ENCODE data around the gene CDH26.

Gene CDH26

DNA sequence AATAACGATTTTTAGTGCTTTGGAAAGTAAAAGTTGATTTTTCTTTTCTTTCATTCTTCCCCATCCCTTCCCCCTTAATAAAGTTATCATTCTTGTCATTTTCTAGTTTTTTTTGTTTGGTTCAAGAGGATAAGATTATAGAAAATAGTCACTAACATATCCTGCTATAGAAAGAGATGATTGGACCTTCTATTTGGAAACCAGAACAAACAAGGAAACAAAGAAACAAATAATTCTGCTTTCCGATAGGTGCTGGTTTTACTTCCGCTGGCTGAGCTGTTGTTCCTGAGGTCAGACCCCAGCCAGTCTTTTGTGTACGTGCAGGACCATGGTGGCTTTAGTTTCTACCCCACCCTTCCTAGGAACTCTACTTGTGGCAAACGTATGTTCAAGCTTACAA, at the start of gene CDH26:
Gene CDH26, plus strand, starts transcription at position 301 of the 400 bp plus-strand sequence. CDS start 304 bp downstream, outside the sequence.
- no peak for DNase-seq

DNA sequence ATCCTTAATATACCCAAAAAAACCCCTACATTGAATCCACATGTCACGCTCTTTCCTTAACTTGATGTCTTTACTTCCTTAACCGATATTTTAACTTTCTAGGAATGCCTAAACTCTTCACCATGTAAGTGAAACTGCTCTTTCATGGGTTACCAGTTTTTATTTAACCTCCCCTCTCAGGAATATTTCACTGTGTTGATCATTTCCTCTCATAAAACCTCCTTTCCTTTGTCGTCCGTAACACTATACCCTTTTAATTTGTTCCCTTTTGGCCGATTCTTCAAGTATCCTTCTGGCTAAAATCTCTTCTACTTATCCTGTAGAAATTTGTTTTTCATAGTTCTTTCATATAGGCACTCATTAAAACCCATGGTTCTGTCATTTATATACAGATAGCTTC, 49.4 kb upstream of the CDH26 start:
- no peak for DNase-seq

GRCh38 chr20:59911041-59911440, 47.2 kb upstream of the CDH26 start:
- no peak for DNase-seq

DNA sequence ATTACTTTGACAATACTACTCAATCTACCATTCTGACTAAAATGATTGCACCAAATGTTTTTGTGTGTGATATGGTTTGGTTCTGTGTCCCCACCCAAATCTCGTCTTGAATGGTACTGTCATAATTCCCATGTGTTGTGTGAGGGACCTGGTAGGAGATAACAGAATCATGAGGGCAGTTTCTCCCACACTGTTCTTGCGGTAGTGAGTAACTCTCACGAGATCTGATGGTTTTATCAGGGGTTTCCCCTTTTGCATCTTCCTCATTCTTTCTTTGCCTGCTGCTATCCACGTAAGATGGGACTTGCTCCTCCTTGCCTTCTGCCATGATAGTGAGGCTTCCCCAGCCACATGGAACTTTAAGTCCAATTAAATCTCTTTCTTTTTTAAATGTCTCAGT, 45.6 kb upstream of the CDH26 start:
- DNase-seq = no peak

DNA sequence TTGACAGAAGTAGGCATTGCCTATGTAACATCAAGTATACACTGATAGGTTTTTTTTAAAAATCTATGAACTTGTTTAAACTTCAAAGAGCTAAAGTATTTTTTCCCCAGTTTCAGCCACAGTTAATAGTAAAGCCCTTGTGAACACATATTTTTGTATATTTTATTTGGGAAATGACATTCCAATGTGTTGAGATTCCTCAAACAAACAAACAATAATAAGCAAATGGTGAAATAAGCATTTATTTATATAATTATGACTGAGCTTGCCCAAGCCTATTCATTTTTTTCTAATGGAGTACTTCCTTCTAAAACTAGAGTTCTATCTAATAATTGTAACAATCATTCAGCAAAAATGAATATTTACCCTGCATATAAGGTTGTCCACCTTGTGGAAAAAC, 37.3 kb upstream of the CDH26 start:
- DNase-seq = no peak

DNA sequence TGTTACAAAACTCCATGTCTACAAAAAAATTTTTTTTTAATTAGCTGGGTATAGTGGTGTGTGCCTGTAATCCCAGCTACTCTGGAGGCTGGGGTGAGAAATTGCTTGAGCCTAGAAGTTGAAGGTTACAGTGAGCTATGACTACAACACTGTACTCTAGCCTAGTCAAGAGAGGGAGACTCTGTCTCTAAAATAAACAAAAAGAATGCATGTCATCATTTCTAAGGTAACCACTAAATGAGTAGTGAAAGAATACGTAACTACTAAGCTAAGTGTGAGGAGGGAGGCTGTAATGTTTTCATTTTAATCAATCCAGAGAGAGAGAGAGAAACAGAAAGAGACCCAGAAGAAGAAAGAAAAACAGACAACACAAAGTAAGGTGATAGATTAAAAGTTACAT, 34.7 kb upstream of the CDH26 start:
- no peak for DNase-seq

GRCh38 chr20:59925359-59925758, 32.9 kb upstream of the CDH26 start:
- no peak for DNase-seq

GRCh38 chr20:59925899-59926298, 32.3 kb upstream of the CDH26 start:
- DNase-seq = no peak

DNA sequence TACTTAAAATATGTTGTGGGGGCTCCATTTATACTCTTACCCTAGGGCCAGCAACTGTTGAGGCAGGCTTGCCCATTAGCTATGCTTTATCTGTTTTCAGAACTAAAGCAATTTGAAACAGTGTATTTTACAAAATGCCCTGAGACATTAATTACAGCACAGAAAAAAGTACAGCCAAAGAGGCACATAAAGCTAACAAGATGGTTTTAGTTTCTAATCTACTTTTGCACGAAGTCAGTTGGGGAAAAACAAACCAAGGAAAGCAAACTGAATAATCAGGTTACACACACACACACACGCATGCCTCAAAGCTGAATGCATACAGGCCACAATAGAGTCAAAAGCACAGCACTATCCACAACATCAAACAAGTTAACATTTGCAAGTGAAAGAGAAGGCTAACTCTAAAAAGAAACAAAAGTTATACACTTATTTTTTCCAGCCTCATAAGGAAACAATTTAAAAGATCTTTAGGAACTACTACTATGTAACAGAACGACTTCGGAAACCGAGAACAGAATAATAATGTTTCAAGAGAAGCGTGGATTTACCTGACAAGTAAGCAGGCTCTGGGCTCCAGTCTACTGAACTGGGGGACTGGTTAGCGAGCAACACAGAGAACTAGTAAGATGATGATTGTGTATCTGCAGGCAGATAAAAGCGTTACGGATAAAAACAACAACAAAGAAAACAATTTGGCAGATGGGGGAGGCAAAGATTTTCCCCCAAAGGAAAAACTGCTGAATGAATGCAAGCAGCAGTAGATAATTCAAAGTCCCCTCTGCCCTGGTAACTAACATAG, 26.5 kb upstream of the CDH26 start:
- no peak for DNase-seq

DNA sequence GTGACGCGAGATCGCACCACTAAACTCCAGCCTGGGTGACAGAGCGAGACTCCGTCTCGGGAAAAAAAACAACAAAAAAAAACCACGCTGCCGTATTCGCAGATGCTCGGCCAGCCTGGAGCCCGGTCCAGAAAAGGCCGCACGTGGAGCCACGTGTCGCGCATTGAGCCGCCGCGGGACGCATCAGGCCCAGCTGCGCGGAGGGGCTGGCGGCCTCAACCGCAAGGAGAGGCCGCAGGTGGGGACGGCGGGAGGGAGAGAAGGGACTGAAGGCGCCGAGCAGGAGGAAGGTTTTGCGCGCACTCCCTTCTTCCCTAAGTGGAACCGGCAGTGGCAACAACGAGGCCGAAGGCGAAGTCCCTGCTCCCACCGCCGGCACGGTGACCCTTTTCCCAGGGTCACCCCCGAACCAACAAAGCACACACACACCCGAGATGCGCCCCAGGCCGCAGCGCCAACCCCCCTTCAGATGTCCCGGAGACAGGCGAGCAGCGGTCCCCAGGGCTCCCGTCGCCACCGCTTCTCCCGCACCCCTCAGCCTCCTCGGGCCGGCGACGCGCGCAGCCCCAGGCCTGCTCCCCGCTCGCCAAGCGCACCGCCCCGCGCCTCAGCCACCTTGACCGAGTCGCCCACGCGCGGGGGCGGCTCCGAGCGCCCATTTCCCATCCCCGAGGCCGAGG, 25.5 kb upstream of the CDH26 start:
- no peak for DNase-seq

- peak; percentile 69 for DNase-seq
Observed at GRCh38 chr20:59933296-59933848, 24.9 kb upstream of the CDH26 start, which contains the start of gene SYCP2. Gene SYCP2, minus strand, starts transcription at chr20:59933637. Its CDS starts 11,224 bp downstream, at chr20:59922413.

GRCh38 chr20:59933849-59934585, 24.2 kb upstream of the CDH26 start:
- peak; percentile 84 for DNase-seq

DNA sequence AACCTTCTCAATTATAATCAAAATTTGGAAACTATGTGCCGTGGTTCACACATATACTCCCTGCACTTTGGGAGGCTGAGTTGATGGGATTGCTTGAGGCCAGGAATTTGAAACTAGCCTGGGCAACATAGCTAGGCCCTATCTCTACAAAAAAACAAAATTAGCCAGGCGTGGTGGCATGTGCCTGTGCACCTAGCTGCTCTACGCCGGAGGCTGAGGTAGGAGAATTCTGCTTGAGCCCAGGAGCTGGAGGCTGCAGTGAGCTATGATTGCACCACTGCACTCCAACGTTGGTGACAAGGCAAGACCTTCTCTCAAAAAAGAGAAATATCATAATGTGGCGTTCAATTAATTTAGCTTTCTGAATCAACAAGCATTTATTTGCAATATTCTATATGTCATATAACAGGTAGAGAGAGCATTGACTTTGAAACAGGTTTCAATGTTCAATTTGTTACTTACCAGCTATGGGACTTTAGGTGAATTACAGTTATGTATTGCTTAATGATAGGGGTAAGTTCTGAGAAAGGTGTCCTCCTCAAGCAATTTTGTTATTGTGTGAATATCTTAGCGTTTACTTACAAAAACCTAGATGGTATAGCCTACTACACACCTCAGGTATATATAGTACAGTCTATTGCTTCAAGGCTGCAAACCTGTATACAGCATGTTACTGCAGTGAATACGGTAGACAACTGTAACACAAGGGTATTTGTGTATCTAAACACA, 22.6 kb upstream of the CDH26 start:
- DNase-seq = no peak

DNA sequence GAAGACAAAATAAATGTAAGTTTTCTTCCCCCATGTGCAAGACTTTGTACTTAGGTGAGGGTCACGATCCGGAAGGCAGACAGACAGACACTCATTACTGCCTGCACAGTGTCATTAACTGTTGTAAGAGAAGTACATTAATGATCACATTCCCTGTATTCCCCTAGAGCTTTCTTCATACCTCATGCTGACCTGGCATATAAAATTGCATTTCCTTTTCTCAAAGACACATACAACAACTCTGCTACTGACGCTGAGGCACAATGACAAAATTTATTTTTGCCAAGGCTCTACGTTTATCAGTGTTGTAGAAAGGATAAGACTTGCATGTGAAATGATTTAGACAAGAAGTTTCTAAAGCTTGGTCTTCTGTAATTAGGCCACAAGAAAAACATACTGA, 21.8 kb upstream of the CDH26 start:
- no peak for DNase-seq

- no peak for DNase-seq
Observed at GRCh38 chr20:59937150-59937549, 21.1 kb upstream of the CDH26 start.

DNA sequence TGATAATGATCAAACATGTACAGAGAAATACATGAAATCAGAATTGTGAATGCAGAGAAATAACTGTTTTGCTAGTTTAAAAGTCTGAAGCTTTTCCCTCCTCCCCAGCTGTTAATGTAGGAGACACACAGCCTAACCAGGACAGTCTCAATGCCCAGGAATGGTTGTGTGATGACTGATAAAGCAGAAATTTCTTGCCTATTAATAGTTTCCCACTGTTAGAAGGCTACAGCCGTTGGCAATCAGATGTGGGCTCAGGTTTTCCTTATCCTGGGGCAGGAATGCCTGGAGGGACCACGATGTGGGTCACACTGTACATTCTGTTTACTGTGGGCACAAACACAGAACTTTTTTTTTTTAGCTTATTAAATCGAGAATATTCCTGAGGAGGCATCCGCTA, 20.0 kb upstream of the CDH26 start:
- DNase-seq = no peak

- no peak for DNase-seq
Observed at GRCh38 chr20:59938696-59939051, 19.5 kb upstream of the CDH26 start.

GRCh38 chr20:59939052-59939878, 19.0 kb upstream of the CDH26 start:
- DNase-seq = peak; percentile 21

- no peak for DNase-seq
Observed at GRCh38 chr20:59939879-59940128, 18.4 kb upstream of the CDH26 start.

DNA sequence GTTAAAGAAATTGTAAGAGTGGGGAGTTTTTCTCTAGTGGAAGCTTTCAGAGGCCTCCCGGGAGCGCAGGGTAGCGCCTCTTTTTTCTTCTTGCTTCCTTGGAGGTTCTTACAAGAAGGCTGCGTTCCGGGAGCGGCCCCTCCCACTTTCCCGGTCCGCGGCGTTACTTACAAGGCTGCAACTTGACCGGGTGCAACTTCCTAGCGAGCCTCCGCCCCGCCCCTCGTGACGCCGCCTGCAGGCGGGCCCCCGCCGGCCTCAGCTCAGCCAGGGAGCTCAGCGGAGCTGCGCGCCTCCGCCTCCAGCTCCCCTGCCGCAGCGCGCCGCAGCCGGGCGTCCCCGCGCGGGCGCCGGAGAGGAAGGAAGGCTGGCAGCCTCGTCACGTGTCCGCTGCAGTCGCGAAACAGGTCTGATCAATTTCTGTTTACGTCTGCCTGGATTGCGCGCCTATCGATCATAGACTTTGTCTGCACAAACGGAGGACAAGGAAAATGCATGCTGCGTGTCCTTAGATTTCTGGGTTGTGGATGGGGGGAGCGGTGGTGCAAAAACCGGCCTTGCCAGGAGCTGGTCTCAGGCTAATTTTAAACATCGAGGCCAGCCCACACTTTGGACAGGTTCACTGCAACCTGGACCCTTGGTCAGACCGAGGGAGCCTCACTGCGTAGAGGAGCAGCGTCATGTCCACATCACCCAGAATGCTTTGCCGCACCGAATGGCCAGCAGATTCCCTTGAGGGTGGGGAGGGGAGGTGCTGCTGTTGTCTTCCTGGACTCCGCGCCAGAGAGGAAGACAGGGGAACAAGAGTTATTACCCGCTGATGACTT, 17.9 kb upstream of the CDH26 start, which contains the start of the genes FAM217B and PPP1R3D:
Gene FAM217B, plus strand, starts transcription at position 261 of the 827 bp plus-strand sequence. CDS start 3,555 bp downstream, outside the sequence.
Gene PPP1R3D, minus strand, starts transcription at position 177 of the 827 bp plus-strand sequence. CDS start 374 bp downstream, outside the sequence.
- peak; percentile 89 for DNase-seq

DNA sequence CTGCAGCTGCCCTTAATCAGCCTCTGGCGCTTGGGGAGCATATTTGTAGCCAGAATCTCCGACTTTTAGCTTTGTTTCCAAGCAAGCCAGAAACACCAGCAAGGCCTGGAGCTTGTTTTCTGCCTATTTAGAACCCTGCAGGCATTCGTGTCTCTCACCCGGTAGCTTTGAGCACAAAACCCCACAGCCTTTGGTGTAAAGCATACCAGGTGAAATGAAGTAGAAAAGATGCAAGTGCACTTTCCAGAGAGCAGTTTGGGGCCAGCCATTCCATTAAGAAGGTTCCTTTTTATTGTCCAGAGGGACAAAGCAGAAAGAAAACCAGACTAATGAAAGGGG, 17.3 kb upstream of the CDH26 start:
- DNase-seq = no peak

Data from activated T-cell treated with anti-CD3 and anti-CD28 coated beads, Interleukin-2, amount 50 U/mL, for 1 hour (primary cell).